ENCODE measurements around the gene RSAD2.

DNA sequence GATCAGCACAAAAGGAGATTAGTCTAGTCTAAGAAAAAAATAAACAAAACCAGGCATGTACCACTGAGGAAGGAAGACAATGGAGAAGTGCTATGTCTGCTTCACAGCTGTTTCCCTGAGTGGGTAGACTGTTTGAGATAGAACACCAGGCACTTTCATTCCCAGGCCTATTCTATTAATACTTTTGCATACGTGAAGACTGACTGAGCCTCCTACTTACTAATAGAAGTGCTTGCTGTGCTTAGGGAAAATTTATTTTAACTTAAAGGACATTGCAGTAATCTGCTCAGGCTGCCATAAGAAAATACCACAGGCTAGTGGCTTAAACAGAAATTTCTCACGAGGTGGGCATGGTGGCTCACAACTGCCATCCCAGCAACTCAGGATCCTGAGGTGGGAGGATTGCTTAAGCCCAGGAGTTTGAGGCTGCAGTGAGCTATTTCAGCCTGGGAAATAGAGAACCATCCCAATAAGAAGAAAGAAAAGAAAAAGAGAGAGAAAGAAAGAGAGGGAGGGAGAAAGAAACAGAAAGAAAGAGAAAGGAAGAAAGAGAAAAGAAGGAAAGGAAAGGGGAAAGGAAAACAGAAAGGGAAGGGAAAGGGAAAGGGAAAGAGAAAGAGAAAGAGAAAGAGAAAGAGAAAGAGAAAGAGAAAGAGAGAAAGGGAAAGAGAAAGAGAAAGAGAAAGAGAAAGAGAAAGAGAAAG is 44.8 kb upstream of the RSAD2 start:
- no peak for TF ChIP-seq POLR2A (IDR thresholded peaks at IDR 0.05)
- TF ChIP-seq, protein P1, sequence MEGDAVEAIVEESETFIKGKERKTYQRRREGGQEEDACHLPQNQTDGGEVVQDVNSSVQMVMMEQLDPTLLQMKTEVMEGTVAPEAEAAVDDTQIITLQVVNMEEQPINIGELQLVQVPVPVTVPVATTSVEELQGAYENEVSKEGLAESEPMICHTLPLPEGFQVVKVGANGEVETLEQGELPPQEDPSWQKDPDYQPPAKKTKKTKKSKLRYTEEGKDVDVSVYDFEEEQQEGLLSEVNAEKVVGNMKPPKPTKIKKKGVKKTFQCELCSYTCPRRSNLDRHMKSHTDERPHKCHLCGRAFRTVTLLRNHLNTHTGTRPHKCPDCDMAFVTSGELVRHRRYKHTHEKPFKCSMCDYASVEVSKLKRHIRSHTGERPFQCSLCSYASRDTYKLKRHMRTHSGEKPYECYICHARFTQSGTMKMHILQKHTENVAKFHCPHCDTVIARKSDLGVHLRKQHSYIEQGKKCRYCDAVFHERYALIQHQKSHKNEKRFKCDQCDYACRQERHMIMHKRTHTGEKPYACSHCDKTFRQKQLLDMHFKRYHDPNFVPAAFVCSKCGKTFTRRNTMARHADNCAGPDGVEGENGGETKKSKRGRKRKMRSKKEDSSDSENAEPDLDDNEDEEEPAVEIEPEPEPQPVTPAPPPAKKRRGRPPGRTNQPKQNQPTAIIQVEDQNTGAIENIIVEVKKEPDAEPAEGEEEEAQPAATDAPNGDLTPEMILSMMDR (IDR thresholded peaks at IDR 0.05): no peak
- TF ChIP-seq POLR2AphosphoS5 (IDR thresholded peaks at IDR 0.05): no peak
